Peyer's patch (tissue), 4 donors: ENCODE results near the gene ABTB1.

Experiments
- POLR2A ChIP-seq, 2 donors: fragments of 450-650 bp; IDR thresholded peaks; one replicate each; pipeline ENCODE4 v1.5.1; 2017; ENCODE audit warnings: antibody characterized with exemption in 2 of 2, mild to moderate bottlenecking in 2 of 2, moderate library complexity in 2 of 2
- TF ChIP-seq, protein P1 (sequence below), 6 experiments: fragments of 450-650 bp in 4 of 6; fragments of 200-600 bp in 2 of 6; sonication (generic) in 1 of 6; IDR thresholded peaks; one replicate each; pipeline ENCODE4 v1.5.1; 2017 to 2019; ENCODE audit warnings: antibody characterized with exemption in 6 of 6, mild to moderate bottlenecking in 3 of 6, moderate library complexity in 1 of 6

DNA sequence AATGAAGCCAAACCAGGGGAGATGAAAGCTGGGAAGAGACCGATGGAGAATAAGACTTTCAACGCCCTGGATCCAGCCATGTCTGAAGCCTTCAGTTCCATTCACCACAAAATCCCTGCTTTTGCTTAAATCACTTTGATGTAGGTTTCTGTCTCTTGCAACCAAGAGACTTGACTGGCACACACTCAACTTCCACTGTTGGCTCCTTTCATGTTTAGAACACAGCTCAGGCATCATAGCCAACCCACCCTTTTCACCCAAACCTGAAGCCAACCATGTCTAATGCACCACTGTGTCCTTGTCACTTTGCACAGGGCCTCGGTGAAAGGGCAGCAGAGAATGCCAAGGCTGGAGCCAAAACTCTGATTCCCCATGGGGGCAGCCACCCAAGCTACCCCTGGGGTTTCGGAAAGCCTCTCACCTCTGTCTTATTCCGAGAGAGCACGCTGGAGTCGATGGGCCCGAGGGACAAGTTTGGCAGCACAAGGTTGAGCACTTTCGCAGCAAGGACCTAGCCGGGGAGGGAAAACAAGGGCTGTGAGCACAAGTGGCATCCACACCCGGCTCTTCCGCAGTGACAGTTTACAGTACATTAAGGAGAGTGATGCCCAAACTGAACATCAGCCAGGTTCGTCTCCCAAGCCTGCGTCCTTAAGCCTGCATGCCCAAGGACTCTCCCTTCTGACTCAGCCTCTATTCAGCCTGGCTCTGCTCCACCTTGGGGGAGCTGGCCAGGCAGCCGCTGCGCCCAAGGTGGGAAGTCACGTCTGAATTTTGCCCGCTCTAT is 37.6 kb downstream of the ABTB1 start:
- TF ChIP-seq, protein P1, sequence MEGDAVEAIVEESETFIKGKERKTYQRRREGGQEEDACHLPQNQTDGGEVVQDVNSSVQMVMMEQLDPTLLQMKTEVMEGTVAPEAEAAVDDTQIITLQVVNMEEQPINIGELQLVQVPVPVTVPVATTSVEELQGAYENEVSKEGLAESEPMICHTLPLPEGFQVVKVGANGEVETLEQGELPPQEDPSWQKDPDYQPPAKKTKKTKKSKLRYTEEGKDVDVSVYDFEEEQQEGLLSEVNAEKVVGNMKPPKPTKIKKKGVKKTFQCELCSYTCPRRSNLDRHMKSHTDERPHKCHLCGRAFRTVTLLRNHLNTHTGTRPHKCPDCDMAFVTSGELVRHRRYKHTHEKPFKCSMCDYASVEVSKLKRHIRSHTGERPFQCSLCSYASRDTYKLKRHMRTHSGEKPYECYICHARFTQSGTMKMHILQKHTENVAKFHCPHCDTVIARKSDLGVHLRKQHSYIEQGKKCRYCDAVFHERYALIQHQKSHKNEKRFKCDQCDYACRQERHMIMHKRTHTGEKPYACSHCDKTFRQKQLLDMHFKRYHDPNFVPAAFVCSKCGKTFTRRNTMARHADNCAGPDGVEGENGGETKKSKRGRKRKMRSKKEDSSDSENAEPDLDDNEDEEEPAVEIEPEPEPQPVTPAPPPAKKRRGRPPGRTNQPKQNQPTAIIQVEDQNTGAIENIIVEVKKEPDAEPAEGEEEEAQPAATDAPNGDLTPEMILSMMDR (IDR thresholded peaks at IDR 0.05) = no peak
- no peak for TF ChIP-seq POLR2A (IDR thresholded peaks at IDR 0.05)
